ENCODE results near the gene SRPX. TPM values are rescaled to one million over a fixed set of nuclear protein-coding genes. Genes with fewer than 3 reads are reported as not detected.

Gene SRPX
- total and polyA plus RNA-seq, 8 donors, result 8.9 to 70.7 (median 34.6) TPM

GRCh38 chrX:38178396-38178795, 42.3 kb downstream of the SRPX start:
- Histone ChIP-seq H3K4me1 (no peaks in the 10 kb centered on the region), H3K27me3 (peaks cover 0 to 7% (median 0%) of the 10 kb centered on the region in 3 donors), H3K27ac (no peak overlapping the region), H3K36me3 (no peaks in the 10 kb centered on the region), H3K4me3 (no peak overlapping the region), H3K9me3 (no peaks in the 10 kb centered on the region)
- intact Hi-C loops (cut with DNase I; ENCODE audit: low total_unique reads), result no loop called here
- no peak for TF ChIP-seq POLR2A (IDR thresholded peaks at IDR 0.05)
- no peak for DNase-seq
- WGBS, 5 donors, result 56 to 68% (median 62%) methylated on average over 2 of the region's 2 CpGs

GRCh38 chrX:38175139-38175538, 45.5 kb downstream of the SRPX start:
- WGBS, 5 donors, result 18 to 46% (median 25%) methylated on average over 3 of the region's 3 CpGs
- TF ChIP-seq CTCF (IDR thresholded peaks at IDR 0.05) (peak in 3 of 7 experiments; percentile 27 to 37 (median 28)), POLR2AphosphoS5 (IDR thresholded peaks at IDR 0.05) (no peak)
- peaks cover 0 to 7% (median 0%) of the 10 kb centered on the region in 3 donors for H3K27me3 ChIP-seq
- DNase-seq, result peak; percentile 31 to 73
- no peaks in the 10 kb centered on the region for H3K9me3 ChIP-seq
- H3K36me3 ChIP-seq, result no peaks in the 10 kb centered on the region
- no peaks in the 10 kb centered on the region for H3K4me1 ChIP-seq
- intact Hi-C loops (cut with DNase I; ENCODE audit: low total_unique reads), result no loop called here
- no peak overlapping the region for H3K27ac ChIP-seq
- H3K4me3 ChIP-seq, result no peak overlapping the region

GRCh38 chrX:38172596-38172995, 48.1 kb downstream of the SRPX start:
- H3K27ac ChIP-seq, result no peak overlapping the region
- H3K27me3 ChIP-seq, result peaks cover 0 to 7% (median 0%) of the 10 kb centered on the region in 3 donors
- DNase-seq, result no peak
- H3K36me3 ChIP-seq, result no peaks in the 10 kb centered on the region
- no peaks in the 10 kb centered on the region for H3K4me1 ChIP-seq
- WGBS, 5 donors, result 53 to 84% (median 79%) methylated on average over 3 of the region's 3 CpGs
- TF ChIP-seq POLR2A (IDR thresholded peaks at IDR 0.05) (no peak), EP300 (IDR thresholded peaks at IDR 0.05) (no peak), POLR2AphosphoS5 (IDR thresholded peaks at IDR 0.05) (no peak)
- intact Hi-C loops (cut with DNase I; ENCODE audit: low total_unique reads), result no loop called here
- no peak overlapping the region for H3K4me3 ChIP-seq
- H3K9me3 ChIP-seq, result no peaks in the 10 kb centered on the region

GRCh38 chrX:38170556-38170955, 50.1 kb downstream of the SRPX start:
- Histone ChIP-seq H3K36me3 (no peaks in the 10 kb centered on the region), H3K27me3 (peaks cover 0 to 7% (median 0%) of the 10 kb centered on the region in 3 donors), H3K27ac (no peak overlapping the region), H3K4me3 (no peak overlapping the region), H3K9me3 (no peaks in the 10 kb centered on the region), H3K4me1 (no peaks in the 10 kb centered on the region)
- no peak for DNase-seq
- intact Hi-C loops (cut with DNase I; ENCODE audit: low total_unique reads), result no loop called here
- TF ChIP-seq POLR2A (IDR thresholded peaks at IDR 0.05) (no peak), CTCF (IDR thresholded peaks at IDR 0.05) (no peak), EP300 (IDR thresholded peaks at IDR 0.05) (no peak), POLR2AphosphoS5 (IDR thresholded peaks at IDR 0.05) (no peak)
- WGBS, 5 donors, result 69 to 90% (median 82%) methylated on average over 1 of the region's 1 CpG

GRCh38 chrX:38166478-38167083, 54.1 kb downstream of the SRPX start:
- Histone ChIP-seq H3K4me3 (no peak overlapping the region), H3K27ac (no peak overlapping the region), H3K27me3 (peaks cover 0 to 5% (median 0%) of the 10 kb centered on the region in 3 donors), H3K9me3 (no peaks in the 10 kb centered on the region), H3K4me1 (no peaks in the 10 kb centered on the region), H3K36me3 (no peaks in the 10 kb centered on the region)
- peak in 1 of 2 donors; percentile 54 for DNase-seq
- TF ChIP-seq EP300 (IDR thresholded peaks at IDR 0.05) (no peak), POLR2AphosphoS5 (IDR thresholded peaks at IDR 0.05) (no peak), POLR2A (IDR thresholded peaks at IDR 0.05) (no peak), CTCF (IDR thresholded peaks at IDR 0.05) (peak in 5 of 7 experiments; percentile 5 to 63 (median 51))
- 40 to 48% (median 45%) methylated on average over 2 of the region's 2 CpGs for WGBS, 5 donors
- intact Hi-C loops (cut with DNase I; ENCODE audit: low total_unique reads), result loop anchor here (10.0 kb wide), 1 partner anchor 242 kb away; no protein-coding TSS in a partner anchor

All from stomach (tissue), 9 donors.